GM18508 (cell line): ENCODE data around the gene ATXN3L.

ENCODE experiments used
- ATAC-seq: cut with Tn5 transposase; IDR thresholded peaks from one replicate; pipeline ENCODE4 v1.9.1; 2021; ENCODE audit warnings: moderate number of reproducible peaks; ENCODE audit not compliant: insufficient read depth, unreplicated experiment

ATXN3L gene

GRCh38 chrX:13272426-13272825, 47.4 kb downstream of the ATXN3L start:
- ATAC-seq, result no peak

DNA sequence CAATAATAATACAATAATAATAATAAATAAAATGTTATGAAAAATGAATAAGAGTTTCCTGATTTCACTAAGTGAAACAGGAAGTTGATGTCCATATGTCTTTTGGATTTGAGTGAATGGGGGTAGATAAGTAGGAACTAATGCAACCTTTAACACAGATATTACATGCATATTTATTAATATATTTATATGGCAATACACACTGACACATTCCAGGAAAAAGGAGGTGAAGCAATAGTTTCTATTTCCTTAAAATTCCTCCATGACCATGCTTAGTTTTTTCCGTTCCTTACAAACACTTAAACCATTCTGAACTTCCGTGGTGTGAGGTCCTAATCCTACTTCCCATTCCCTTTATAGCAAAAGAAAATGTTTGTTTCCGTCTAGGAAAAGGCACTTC, 48.3 kb downstream of the ATXN3L start:
- ATAC-seq, result no peak

DNA sequence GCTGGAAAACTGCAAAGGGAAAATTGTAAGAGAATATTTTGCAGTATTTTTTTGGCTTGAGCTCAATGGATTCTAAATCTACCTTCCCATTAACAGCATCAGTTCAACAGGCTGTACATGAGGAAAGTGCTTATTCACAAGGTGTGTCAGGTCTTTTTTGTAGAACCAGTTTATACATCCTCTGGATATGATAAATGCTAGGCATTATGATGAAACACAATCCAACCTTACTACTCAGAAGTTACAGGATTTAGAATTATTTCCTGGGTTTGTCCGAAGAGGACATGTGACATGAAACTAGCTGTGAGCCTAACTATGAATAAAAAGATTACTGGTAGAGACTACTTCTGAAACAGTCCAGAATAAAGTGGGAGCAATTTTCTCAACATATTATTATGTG, 49.5 kb downstream of the ATXN3L start:
- ATAC-seq, result no peak

- no peak for ATAC-seq
Measured at GRCh38 chrX:13268874-13269273, 51.0 kb downstream of the ATXN3L start.
